Liver (tissue), 3 donors: ENCODE data around the gene PTCSC3.

ENCODE experiments used
- FOXA1 ChIP-seq: IDR thresholded peaks from 2 replicates; pipeline ENCODE4 v1.6.1; 2016; ENCODE audit warnings: antibody characterized with exemption
- GABPA ChIP-seq, 2 donors: IDR thresholded peaks in 1 of 2; conservative IDR thresholded peaks in 1 of 2; 2 replicates each; pipeline ENCODE4 v1.6.1; 2016; ENCODE audit warnings: antibody characterized with exemption in 2 of 2, mild to moderate bottlenecking in 1 of 2, moderate library complexity in 1 of 2
- JUND ChIP-seq, 2 donors: IDR thresholded peaks; 2 replicates each; pipeline ENCODE4 v1.6.1; 2016; ENCODE audit warnings: antibody characterized with exemption in 2 of 2
- NR2F2 ChIP-seq: IDR thresholded peaks from 2 replicates; pipeline ENCODE4 v1.6.1; 2016; ENCODE audit warnings: antibody characterized with exemption
- RAD21 ChIP-seq, 2 donors: IDR thresholded peaks; 2 replicates each; pipeline ENCODE4 v1.6.1; 2016; ENCODE audit warnings: antibody characterized with exemption in 2 of 2, mild to moderate bottlenecking in 2 of 2
- RXRA ChIP-seq, 2 donors: IDR thresholded peaks; 2 replicates each; pipeline ENCODE4 v1.6.1; 2017 to 2018; ENCODE audit warnings: antibody characterized with exemption in 2 of 2, mild to moderate bottlenecking in 1 of 2
- TAF1 ChIP-seq: conservative IDR thresholded peaks from 2 replicates; pipeline ENCODE4 v1.6.1; 2016; ENCODE audit warnings: antibody characterized with exemption, mild to moderate bottlenecking
- YY1 ChIP-seq: IDR thresholded peaks from 2 replicates; pipeline ENCODE4 v1.6.1; 2016; ENCODE audit warnings: antibody characterized with exemption, mild to moderate bottlenecking
- TF ChIP-seq, protein P1 (sequence below): fragments of 150-350 bp; IDR thresholded peaks from 2 replicates; pipeline ENCODE4 v1.5.1; 2017; ENCODE audit warnings: improper control_type of control experiment, low read depth, low read length; ENCODE audit not compliant: missing input control
- donor health status: healthy.
- donor health status: healthy.

DNA sequence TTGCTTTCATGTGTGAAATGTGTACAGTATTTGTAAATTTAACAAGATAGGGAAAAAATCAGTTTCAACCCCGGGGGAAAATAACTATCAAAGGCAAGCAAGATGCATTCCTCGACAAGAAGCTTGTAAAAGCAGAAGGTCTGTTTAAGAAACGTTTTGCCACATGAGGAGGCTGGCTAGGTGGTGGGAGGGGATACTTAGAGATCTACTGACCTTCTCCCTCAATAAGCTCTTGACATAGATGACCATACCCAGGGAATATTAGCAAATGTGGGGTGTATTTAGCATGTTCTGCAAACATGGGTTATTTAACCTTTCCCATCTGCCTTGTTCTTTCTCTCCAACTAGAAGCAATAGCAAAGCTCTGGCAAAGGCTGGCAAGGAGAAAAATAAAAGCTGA, 4.9 kb downstream of the PTCSC3 start:
- no peak for TF ChIP-seq GABPA (IDR thresholded peaks at IDR 0.05 in 1 of 2, conservative IDR thresholded peaks at IDR 0.05 in 1 of 2)
- TF ChIP-seq TAF1 = no peak
- TF ChIP-seq, protein P1, sequence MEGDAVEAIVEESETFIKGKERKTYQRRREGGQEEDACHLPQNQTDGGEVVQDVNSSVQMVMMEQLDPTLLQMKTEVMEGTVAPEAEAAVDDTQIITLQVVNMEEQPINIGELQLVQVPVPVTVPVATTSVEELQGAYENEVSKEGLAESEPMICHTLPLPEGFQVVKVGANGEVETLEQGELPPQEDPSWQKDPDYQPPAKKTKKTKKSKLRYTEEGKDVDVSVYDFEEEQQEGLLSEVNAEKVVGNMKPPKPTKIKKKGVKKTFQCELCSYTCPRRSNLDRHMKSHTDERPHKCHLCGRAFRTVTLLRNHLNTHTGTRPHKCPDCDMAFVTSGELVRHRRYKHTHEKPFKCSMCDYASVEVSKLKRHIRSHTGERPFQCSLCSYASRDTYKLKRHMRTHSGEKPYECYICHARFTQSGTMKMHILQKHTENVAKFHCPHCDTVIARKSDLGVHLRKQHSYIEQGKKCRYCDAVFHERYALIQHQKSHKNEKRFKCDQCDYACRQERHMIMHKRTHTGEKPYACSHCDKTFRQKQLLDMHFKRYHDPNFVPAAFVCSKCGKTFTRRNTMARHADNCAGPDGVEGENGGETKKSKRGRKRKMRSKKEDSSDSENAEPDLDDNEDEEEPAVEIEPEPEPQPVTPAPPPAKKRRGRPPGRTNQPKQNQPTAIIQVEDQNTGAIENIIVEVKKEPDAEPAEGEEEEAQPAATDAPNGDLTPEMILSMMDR = no peak
- no peak for TF ChIP-seq RAD21 (IDR thresholded peaks at IDR 0.05)
- TF ChIP-seq NR2F2 = no peak
- TF ChIP-seq RXRA (IDR thresholded peaks at IDR 0.05) = no peak
- TF ChIP-seq YY1 = no peak
- no peak for TF ChIP-seq FOXA1
- no peak for TF ChIP-seq JUND (IDR thresholded peaks at IDR 0.05)
